Keratinocyte (primary cell): Measurements from ENCODE around the gene CCND1. TPM values are rescaled to one million over a fixed set of nuclear protein-coding genes. Genes with fewer than 3 reads are reported as not detected.

Experiments used
- DNase-seq: peaks from one replicate; pipeline ENCODE4 v3.0.0-alpha.2; 2011; ENCODE audit warnings: low read depth, missing footprints, low spot score
- FAIRE-seq: peaks from 2 replicates; lab custom pipeline; 2011; peaks lifted over from hg19 to GRCh38; lab: Jason Lieb, UNC
- H2AFZ ChIP-seq: 2 replicates; pipeline ENCODE4 v1.6.0; 2012; ENCODE audit warnings: low read length, control low read depth, inconsistent platforms; ENCODE audit not compliant: control insufficient read depth
- H3K27ac ChIP-seq: 2 replicates; pipeline ENCODE4 v1.5.1; 2011; ENCODE audit warnings: low read length; ENCODE audit not compliant: control insufficient read depth, insufficient read depth
- H3K27me3 ChIP-seq: 3 replicates; pipeline ENCODE4 v1.6.0; 2011; ENCODE audit warnings: low read length; ENCODE audit not compliant: control insufficient read depth, insufficient read depth; ENCODE audit errors: extremely low read depth
- H3K36me3 ChIP-seq, 2 experiments: 2 replicates in 1 of 2; 3 replicates in 1 of 2; pipeline ENCODE4 v1.5.1; 2011; ENCODE audit warnings: low read length in 2 of 2, mild to moderate bottlenecking in 1 of 2; ENCODE audit not compliant: control insufficient read depth in 2 of 2, insufficient read depth in 2 of 2; ENCODE audit errors: extremely low read depth in 1 of 2
- H3K4me1 ChIP-seq: 3 replicates; pipeline ENCODE4 v1.5.1; 2011; ENCODE audit warnings: low read length; ENCODE audit not compliant: control insufficient read depth, insufficient read depth; ENCODE audit errors: extremely low read depth
- H3K4me2 ChIP-seq: 3 replicates; pipeline ENCODE4 v1.6.0; 2011; ENCODE audit warnings: low read depth, low read length; ENCODE audit not compliant: control insufficient read depth, insufficient read depth; ENCODE audit errors: extremely low read depth
- H3K4me3 ChIP-seq, 3 experiments: fragments of 200-600 bp in 1 of 3; sonication (generic) in 1 of 3; 2 replicates in 2 of 3; 3 replicates in 1 of 3; pipeline ENCODE4 v1.5.1; 2011 to 2016; ENCODE audit warnings: low read length in 3 of 3, mild to moderate bottlenecking in 3 of 3, control low read depth in 2 of 3, inconsistent platforms in 1 of 3, low read depth in 1 of 3, mixed read lengths in 1 of 3, mixed run types in 1 of 3, moderate library complexity in 1 of 3; ENCODE audit not compliant: control insufficient read depth in 2 of 3, insufficient read depth in 2 of 3; ENCODE audit errors: extremely low read depth in 1 of 3
- H3K79me2 ChIP-seq: 2 replicates; pipeline ENCODE4 v1.6.0; 2012; ENCODE audit warnings: low read length; ENCODE audit not compliant: control insufficient read depth, insufficient read depth
- H3K9ac ChIP-seq: 3 replicates; pipeline ENCODE4 v1.6.0; 2011; ENCODE audit warnings: low read length; ENCODE audit not compliant: control insufficient read depth, insufficient read depth; ENCODE audit errors: extremely low read depth
- H3K9me1 ChIP-seq: 3 replicates; pipeline ENCODE4 v1.6.0; 2011; ENCODE audit warnings: low read length; ENCODE audit not compliant: control insufficient read depth, insufficient read depth; ENCODE audit errors: extremely low read depth
- H3K9me3 ChIP-seq: 2 replicates; pipeline ENCODE4 v1.5.1; 2012; ENCODE audit warnings: low read depth, low read length; ENCODE audit not compliant: control insufficient read depth
- H4K20me1 ChIP-seq: 3 replicates; pipeline ENCODE4 v1.6.0; 2011; ENCODE audit warnings: low read length; ENCODE audit not compliant: control insufficient read depth, insufficient read depth; ENCODE audit errors: extremely low read depth
- CTCF ChIP-seq, 3 experiments: IDR thresholded peaks in 1 of 3; conservative IDR thresholded peaks in 1 of 3; optimal IDR thresholded peaks in 1 of 3; 2 replicates in 2 of 3; 3 replicates in 1 of 3; pipeline versions ENCODE3 to v1.5.1; 2011; ENCODE audit warnings: low read length in 3 of 3, mild to moderate bottlenecking in 3 of 3, moderate library complexity in 2 of 3, control low read depth in 1 of 3, inconsistent platforms in 1 of 3; ENCODE audit not compliant: insufficient read depth in 2 of 3; ENCODE audit errors: extremely low read depth in 1 of 3
- EZH2 ChIP-seq: IDR thresholded peaks from one replicate; pipeline ENCODE4 v1.6.1; 2012; ENCODE audit warnings: inconsistent platforms, mild to moderate bottlenecking, low read length, moderate library complexity
- dilution Hi-C: fragments of 300-500 bp; cut with MboI; formaldehyde crosslinking; loops from one replicate; pipeline ENCODE4 v1.7.0; 2020; ENCODE audit warnings: low sequenced_read_pairs; ENCODE audit not compliant: extremely low pct_ligation_motif_present
- polyA plus RNA-seq, 5 experiments: library from polyadenylated mRNA; depleted of rRNA in 3 of 5; stranded (reverse) in 3 of 5; stranded (forward) in 1 of 5; unstranded in 1 of 5; fragments of >200 nt; gene quantifications; 1 replicate in 1 of 5; 2 replicates in 3 of 5; 3 replicates in 1 of 5; pipeline versions ENCODE4 v1.2.1 to v1.2.3, GENCODE V29; 2011 to 2012; ENCODE audit warnings: missing spikeins in 2 of 5, low read depth in 1 of 5, low replicate concordance in 1 of 5

Gene CCND1
- polyA plus RNA-seq, 1 donor (not counting 4 experiments of a cell fraction or from before 2014, with no cell fraction given), result 124 TPM

- H3K27me3 ChIP-seq, result peaks cover 16% of the 10 kb centered on the region
- no peak overlapping the region for H3K4me2 ChIP-seq
- DNase-seq, result no peak
- H3K79me2 ChIP-seq, result no peaks in the 10 kb centered on the region
- H3K4me1 ChIP-seq, result peaks cover 6% of the 10 kb centered on the region
- no peaks in the 10 kb centered on the region for H3K9me1 ChIP-seq
- no peak overlapping the region for H3K27ac ChIP-seq
- FAIRE-seq, result no peak
- dilution Hi-C loops, result no loop called here
- H3K9ac ChIP-seq, result no peak overlapping the region
- no peak overlapping the region for H3K4me3 ChIP-seq
- no peaks in the 10 kb centered on the region for H3K9me3 ChIP-seq
- H2AFZ ChIP-seq, result no peak overlapping the region
- no peaks in the 10 kb centered on the region for H3K36me3 ChIP-seq
- H4K20me1 ChIP-seq, result no peaks in the 10 kb centered on the region
- no peak for TF ChIP-seq EZH2
- TF ChIP-seq CTCF (optimal IDR thresholded peaks at IDR 0.05 in 1 of 3, IDR thresholded peaks at IDR 0.05 in 1 of 3, conservative IDR thresholded peaks at IDR 0.05 in 1 of 3; ENCODE audit: extremely low read depth in 1 of 3, insufficient read depth in 2 of 3, low read length in 3 of 3), result no peak
Measured at GRCh38 chr11:69604055-69604454, 36.9 kb upstream of the CCND1 start.

DNA sequence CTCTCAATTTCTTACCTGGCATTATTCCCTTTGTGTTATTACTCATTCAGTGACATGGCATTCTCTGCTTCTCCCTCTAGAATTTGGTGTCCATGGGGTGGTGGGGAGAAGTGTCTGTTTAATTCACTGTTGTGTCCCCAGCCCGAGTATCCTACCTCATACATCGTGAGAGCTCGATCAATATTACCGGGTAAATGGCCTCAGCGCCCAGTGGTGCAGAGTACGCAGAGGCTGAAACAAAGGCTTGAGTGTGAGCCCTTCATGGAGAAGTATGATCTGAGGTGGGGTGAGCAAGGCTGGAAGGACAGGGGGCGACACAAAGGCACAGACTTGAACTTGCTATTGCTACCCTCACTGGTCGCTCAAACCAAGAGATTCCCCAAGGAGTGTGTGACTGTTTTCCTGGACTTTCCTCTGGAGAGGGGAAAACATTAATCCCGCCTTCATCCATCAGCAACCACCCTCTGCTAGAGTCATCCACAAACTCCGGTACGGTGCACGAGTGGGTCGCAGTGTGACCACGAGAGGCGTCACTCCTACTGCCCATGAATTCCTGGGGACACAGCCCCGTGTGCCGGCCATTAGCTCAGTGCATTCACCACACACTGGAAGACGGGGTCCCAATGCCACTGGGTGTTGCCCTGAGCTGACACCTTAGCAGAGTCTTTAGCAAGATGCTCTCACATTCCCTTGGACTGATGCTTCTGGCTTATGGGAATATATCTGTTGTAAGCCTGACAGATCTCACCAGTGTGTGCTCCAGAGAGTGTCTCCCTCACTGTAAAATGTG is 35.0 kb upstream of the CCND1 start:
- Histone ChIP-seq H3K9me3 (no peaks in the 10 kb centered on the region), H2AFZ (no peak overlapping the region), H3K9ac (no peak overlapping the region), H3K9me1 (no peaks in the 10 kb centered on the region), H3K4me3 (no peak overlapping the region), H3K4me1 (no peaks in the 10 kb centered on the region), H3K79me2 (no peaks in the 10 kb centered on the region), H3K27ac (no peak overlapping the region), H4K20me1 (no peaks in the 10 kb centered on the region), H3K36me3 (no peaks in the 10 kb centered on the region), H3K4me2 (no peak overlapping the region), H3K27me3 (peaks cover 21% of the 10 kb centered on the region)
- dilution Hi-C loops, result no loop called here
- no peak for FAIRE-seq
- TF ChIP-seq CTCF (optimal IDR thresholded peaks at IDR 0.05 in 1 of 3, IDR thresholded peaks at IDR 0.05 in 1 of 3, conservative IDR thresholded peaks at IDR 0.05 in 1 of 3; ENCODE audit: extremely low read depth in 1 of 3, insufficient read depth in 2 of 3, low read length in 3 of 3), result no peak
- TF ChIP-seq EZH2, result no peak
- DNase-seq, result no peak
